ENCODE data around the gene FSIP2. TPM values are rescaled to one million over a fixed set of nuclear protein-coding genes. Genes with fewer than 3 reads are reported as not detected.

The FSIP2 gene, protein sequence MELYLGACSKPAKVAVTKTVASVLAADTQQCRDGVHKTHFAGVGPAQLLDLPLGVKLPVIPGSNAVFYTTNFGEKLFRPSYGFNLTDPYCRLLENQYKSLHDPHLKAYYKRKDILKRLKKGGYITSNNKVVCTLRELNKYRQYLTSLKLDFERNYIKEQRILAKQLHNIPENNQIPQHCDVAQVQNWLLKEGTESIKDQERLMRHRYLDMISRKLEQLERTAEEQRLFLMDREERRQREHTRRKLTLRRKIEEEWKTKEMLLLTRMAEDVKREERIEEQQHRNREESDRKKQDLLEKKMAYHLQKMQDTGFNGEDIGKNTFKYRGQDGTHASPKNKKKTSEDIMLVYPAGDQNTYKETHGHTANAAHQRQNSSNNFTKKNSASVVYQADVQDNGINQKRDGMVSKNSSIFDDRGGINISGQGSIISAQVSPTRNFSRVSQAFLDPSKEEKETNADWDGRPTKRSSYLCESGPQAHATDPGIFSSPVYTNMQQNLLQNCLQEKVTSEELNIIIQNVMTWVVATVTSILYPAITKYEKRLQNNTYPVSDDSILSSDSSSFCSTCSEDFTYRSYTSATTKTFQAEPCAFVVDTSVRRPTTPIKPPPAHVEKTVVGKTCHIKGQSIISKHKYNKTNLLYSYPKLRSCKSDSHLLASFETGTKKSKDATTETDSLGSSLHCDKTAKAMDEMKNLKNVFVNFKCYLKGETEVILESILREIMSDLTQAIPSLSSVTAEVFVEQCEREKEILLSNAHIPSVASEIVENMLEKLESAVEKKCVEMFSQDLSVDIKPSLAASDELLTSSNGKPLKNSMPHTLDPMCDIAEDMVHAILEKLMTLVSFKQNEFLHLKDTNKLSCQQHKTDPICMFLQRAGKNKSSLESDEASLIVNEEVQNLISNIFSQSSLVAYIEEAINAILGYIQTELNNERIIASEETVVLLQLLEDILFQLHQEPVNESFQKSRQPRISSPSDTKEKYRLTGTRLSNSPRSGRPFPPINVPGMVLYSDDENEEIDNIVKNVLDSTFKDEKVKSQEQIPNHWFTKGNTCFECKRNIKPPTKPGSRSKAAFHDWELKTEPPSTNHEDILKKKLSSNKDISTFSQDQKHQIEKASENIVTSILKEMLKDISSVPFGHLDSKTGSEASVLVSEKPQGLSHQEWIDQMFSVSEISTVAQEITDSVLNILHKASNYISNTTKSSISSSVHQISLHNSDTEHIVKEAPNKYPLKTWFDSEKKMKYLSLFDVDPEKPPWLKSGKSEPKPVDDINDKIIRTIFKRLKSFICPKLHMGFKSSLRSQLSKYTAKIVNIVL (N-terminal part only)
- 1 to 10 TPM; 1.2 to 2.4 TPM for total RNA-seq

DNA sequence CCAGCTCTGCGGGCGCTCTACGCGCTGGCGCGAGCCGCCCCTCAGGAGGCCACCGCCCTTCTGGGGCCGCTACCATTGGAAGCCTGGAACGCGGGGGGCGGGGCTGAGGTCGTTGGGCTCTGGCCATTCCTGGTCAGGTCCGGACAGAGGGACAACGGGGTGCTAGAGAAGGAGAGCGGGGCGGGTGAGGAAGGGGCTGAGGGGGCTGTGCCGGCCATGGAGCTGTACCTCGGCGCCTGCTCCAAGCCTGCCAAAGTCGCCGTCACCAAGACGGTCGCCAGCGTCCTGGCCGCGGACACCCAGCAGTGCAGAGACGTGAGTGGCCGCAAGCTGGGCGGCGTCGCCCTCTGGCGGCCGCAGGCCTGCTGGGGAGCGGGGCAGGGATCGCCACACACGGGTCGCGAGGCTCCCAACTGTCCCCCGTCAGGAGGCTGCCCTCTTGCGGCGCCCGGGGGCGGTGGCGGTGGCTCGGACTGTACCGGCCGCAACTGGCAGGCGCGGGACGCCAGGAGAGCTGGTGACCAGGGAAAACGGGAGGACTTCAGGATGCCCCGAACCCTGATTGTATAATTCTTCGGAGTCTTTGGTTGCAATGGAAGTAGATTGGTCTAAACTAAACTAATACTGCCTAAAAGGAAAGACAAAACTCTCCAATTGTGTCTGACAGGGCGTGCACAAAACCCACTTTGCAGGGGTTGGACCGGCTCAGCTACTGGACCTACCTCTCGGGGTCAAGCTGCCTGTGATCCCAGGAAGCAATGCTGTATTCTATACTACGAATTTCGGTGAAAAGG, at the start of gene FSIP2:
FSIP2 (plus strand) TSS at position 126 of the 794 bp plus-strand sequence; CDS start at position 217, 91 bp downstream.
- no peaks in the 10 kb centered on the region for H3K9me3 ChIP-seq
- no peaks in the 10 kb centered on the region for H3K36me3 ChIP-seq
- TF ChIP-seq, protein P1, sequence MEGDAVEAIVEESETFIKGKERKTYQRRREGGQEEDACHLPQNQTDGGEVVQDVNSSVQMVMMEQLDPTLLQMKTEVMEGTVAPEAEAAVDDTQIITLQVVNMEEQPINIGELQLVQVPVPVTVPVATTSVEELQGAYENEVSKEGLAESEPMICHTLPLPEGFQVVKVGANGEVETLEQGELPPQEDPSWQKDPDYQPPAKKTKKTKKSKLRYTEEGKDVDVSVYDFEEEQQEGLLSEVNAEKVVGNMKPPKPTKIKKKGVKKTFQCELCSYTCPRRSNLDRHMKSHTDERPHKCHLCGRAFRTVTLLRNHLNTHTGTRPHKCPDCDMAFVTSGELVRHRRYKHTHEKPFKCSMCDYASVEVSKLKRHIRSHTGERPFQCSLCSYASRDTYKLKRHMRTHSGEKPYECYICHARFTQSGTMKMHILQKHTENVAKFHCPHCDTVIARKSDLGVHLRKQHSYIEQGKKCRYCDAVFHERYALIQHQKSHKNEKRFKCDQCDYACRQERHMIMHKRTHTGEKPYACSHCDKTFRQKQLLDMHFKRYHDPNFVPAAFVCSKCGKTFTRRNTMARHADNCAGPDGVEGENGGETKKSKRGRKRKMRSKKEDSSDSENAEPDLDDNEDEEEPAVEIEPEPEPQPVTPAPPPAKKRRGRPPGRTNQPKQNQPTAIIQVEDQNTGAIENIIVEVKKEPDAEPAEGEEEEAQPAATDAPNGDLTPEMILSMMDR (IDR thresholded peaks at IDR 0.05): peak; percentile 21
- ATAC-seq (ENCODE audit: insufficient number of reproducible peaks, low FRiP score, low read depth) (no peak), DNase-seq (ENCODE audit: low spot score) (no peak)
- H3K27me3 ChIP-seq (replicated peaks; ENCODE audit: insufficient read depth): no peaks in the 10 kb centered on the region
- H3K4me1 ChIP-seq (ENCODE audit: control insufficient read depth in 1 of 2, low read depth in 2 of 2): no peaks in the 10 kb centered on the region
- H3K27ac ChIP-seq: no peak within 1 kb of the TSS
- peak within 1 kb of the TSS; percentile 66 for H3K4me3 ChIP-seq

DNA sequence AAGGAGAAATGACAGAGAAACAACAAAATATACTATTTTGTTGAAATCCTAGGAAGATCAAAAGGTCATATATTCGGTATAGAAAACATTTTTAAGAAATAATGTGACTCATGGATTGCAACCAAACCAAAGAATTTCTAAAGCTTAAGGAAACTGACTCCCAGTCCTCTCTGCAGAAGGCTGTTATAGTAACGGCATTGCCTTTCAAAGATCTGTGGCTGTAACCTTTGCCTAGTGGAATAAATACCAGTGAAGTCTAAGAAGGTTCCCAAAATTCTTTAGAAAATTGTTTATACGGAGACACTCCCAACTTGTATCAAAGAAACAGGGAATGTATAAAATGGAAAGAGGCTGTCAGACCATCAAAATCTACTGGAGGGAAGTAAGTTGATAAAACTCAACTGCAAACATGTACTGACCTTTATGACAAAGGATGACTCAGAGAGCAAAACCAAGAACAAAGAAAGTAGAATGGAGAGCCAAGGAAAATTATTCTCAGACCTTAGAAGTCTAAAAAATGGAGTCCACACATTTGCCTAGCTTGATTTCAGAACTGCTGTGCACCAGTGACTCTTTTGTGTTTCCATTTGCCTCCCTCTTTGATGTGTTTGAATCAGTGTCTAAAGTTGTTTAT, 48.6 kb upstream of the FSIP2 start:
- DNase-seq (ENCODE audit: low spot score): no peak
- Histone ChIP-seq H3K4me1 (ENCODE audit: control insufficient read depth in 1 of 2, low read depth in 2 of 2) (no peaks in the 10 kb centered on the region), H3K36me3 (no peaks in the 10 kb centered on the region), H3K4me3 (no peak overlapping the region), H3K27ac (no peak overlapping the region), H3K9me3 (no peaks in the 10 kb centered on the region), H3K27me3 (replicated peaks; ENCODE audit: insufficient read depth) (no peaks in the 10 kb centered on the region)
- no peak for ATAC-seq (ENCODE audit: insufficient number of reproducible peaks, low FRiP score, low read depth)
- TF ChIP-seq, protein P1 (IDR thresholded peaks at IDR 0.05): no peak

DNA sequence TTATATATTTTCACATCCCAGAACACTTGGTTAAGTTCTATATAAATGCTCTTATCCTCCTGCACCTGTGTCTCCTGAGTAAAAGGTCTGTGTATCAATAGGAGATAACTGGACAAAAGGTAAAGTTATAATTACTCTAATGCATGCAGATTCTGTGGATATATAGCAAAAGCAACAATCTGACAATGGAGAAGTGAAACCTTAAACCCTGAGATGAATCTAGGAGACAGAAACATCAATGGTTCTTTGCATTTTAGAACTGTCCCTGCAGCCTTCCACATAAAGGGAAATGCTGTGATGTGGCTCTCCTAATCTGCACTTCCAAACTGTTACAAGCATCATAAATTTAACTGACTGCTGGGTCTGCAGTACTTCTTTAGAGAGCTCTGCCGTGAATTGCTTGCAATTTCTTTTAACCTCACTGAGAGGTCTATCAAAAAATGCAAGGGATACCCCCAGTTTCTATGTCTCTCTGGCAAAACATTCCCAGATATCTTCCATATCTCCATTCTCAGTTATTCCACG, 42.8 kb upstream of the FSIP2 start:
- ATAC-seq (ENCODE audit: insufficient number of reproducible peaks, low FRiP score, low read depth) (no peak), DNase-seq (ENCODE audit: low spot score) (no peak)
- Histone ChIP-seq H3K4me3 (no peak overlapping the region), H3K27ac (no peak overlapping the region), H3K4me1 (ENCODE audit: control insufficient read depth in 1 of 2, low read depth in 2 of 2) (no peaks in the 10 kb centered on the region), H3K27me3 (replicated peaks; ENCODE audit: insufficient read depth) (no peaks in the 10 kb centered on the region), H3K36me3 (no peaks in the 10 kb centered on the region), H3K9me3 (no peaks in the 10 kb centered on the region)
- TF ChIP-seq, protein P1 (IDR thresholded peaks at IDR 0.05): no peak

DNA sequence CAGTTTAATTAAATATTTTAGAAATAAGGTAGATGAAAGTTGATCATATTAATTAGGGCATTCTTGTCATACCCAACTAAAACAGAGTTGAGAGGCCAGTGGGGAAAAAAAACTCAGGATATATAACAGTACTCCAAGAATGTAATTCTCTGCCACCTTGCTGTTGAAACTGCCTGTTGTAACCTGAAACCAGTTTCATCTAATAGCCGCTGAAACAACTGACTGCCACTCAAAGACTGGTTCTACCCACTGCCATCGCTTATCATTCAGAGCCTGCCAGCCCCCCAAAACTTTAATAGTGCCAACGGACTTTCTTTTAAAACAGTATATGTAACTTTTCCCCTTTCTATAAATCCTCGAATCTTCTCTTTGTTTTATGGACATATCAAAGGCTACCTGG, 37.7 kb upstream of the FSIP2 start:
- TF ChIP-seq, protein P1 (IDR thresholded peaks at IDR 0.05): no peak
- no peak overlapping the region for H3K4me3 ChIP-seq
- H3K27ac ChIP-seq: no peak overlapping the region
- no peaks in the 10 kb centered on the region for H3K36me3 ChIP-seq
- no peaks in the 10 kb centered on the region for H3K4me1 ChIP-seq (ENCODE audit: control insufficient read depth in 1 of 2, low read depth in 2 of 2)
- DNase-seq (ENCODE audit: low spot score) (no peak), ATAC-seq (ENCODE audit: insufficient number of reproducible peaks, low FRiP score, low read depth) (no peak)
- no peaks in the 10 kb centered on the region for H3K9me3 ChIP-seq
- H3K27me3 ChIP-seq (replicated peaks; ENCODE audit: insufficient read depth): no peaks in the 10 kb centered on the region
